HG03521 (cell line): Measurements from ENCODE around the gene NCMAP.
"Not testable (repeated sequence)": the region's sequence is repeated elsewhere in the genome, so short reads cannot be mapped to it uniquely, and the experiment has no call there.

Experiments
- ATAC-seq: cut with Tn5 transposase; IDR thresholded peaks from one replicate; pipeline ENCODE4 v1.9.1; 2021; ENCODE audit warnings: mild to moderate bottlenecking, moderate library complexity; ENCODE audit not compliant: unreplicated experiment

NCMAP gene

DNA sequence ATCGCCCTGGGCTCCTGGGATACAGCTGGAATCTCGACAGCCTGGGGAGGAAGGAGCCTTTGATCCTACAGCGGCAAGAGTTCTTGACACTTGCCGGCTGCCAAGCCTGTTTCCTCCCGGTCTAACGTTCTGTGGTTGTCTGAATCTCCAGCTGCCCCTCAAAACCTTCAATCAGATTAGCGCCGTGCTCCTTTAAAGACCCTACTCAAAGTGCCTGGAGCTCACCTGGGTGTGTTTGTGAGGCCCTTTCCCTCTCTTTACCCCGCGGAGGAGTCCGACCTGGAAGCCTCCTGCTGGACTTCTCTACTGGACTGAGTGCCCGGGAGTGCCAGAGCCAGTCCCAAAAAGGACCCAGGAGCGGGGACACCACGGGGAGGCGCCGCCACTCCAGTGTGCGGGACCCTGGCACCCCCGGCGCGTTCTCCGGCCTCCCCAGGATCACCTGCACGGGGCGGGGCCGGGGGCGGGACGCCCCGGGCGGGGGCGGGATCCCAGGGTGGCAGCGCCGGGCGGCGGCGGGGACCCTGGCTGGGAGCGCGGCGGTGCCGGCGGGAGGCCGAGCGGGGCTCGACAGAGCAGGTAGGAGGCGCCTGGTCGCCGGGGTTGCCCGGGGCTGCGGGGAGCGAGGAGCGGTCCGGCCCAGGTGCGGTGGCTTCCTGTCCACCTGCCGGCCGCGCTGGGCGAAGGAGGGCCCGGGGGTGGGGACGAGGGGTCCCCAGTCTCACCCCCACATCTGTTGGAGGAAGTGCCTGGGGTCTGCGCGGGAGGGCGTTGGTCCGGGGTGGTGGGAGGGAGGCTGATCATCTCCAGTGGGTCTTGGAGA, at the start of gene NCMAP:
Gene NCMAP, plus strand, starts transcription at position 497 of the 823 bp plus-strand sequence. CDS start 39,344 bp downstream, outside the sequence.
- no peak for ATAC-seq

DNA sequence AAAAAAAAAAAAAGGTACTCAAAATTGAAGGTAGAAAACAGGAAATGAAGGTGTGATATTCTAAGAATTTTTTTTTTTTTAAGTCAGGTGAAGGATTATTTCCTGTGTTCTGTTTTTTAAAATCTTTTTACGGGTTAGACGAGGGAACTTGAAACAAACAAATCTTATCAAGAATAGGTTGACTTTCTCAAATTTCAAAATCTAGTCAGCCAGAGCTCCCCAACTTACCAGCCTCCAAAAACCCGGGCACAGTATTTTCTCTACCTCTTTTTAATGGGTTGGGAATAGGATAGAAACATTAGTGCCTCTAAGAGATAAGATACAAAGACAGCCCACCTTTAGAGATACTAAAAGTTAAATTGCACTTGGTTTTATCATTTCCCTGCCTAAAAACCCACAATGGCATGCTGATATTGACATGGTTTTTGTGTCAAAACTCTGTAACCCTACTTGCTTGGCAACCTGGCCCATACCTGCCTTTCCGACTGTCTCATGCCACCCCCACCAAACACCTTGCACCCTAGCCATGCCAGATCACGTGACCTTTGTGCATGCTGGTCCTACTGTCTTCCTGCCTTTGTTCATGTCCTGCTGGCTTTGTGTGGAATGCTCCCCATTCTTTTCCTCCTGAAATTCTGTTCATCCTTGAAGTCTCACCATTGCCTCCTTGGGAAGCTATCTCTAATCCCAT, 49.1 kb upstream of the NCMAP start:
- no peak for ATAC-seq

DNA sequence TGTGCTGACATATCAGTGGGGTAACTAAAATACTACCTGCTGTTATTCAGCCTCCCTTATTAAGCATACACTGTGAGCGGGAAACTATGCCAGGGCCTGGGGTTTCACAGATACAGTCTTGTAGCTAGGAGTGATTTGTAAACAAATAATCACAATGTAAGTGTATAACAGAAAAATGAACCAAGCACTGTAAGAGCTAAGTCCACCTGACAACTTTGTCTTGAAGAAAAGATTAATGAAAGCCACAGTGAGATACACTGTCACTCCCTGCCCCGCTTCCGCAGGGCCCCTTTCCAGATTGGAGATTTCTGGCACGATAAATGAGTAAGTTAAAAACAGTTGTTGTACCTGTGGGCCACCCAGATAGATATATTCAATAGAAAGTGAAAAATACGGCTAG, 48.5 kb upstream of the NCMAP start:
- ATAC-seq = no peak

DNA sequence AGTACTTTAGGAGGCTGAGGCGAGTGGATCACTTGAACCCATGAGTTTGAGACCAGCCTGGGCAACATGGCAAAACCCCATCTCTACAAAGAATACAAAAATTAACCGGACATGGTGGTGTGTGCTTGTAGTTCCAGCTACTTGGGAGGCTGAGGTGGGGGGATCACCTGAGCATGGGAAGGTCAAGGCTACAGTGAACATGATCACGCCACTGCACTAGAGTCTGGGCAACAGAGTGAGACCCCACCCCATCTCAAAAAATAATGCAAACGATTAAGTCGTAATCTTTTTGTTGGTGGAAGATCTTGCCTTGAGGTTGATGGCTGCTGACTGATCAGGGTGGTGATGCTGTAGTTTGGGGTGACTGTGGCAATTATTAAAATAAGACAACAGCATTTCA, 47.0 kb upstream of the NCMAP start:
- ATAC-seq = no peak

- ATAC-seq = no peak
Measured at GRCh38 chr1:24513706-24514105, 42.2 kb upstream of the NCMAP start.

GRCh38 chr1:24514946-24515345, 40.9 kb upstream of the NCMAP start:
- ATAC-seq = no peak

DNA sequence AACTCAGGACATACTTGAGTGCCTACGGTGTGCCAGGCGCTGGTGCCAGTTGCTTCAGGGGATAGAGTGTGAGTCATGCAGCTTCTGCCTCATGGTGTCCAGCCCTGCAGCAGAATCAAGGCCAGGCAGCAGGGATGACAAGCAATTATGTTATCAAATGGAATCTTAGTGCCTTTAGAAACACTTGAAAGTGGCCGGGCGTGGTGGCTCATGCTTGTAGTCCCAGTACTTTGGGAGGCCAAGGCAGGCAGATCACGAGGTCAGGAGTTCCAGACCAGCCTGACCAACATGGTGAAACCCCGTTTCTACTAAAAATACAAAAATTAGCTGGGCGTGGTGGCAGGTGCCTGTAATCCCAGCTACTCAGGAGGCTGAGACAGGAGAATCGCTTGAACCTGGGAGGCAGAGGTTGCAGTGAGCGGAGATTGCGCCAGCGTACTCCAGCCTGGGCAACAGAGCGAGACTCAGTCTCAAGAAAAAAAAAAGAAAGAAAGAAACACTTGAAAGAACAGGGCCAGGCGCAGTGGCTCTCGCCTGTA, 40.1 kb upstream of the NCMAP start:
- ATAC-seq = not testable (repeated sequence)

DNA sequence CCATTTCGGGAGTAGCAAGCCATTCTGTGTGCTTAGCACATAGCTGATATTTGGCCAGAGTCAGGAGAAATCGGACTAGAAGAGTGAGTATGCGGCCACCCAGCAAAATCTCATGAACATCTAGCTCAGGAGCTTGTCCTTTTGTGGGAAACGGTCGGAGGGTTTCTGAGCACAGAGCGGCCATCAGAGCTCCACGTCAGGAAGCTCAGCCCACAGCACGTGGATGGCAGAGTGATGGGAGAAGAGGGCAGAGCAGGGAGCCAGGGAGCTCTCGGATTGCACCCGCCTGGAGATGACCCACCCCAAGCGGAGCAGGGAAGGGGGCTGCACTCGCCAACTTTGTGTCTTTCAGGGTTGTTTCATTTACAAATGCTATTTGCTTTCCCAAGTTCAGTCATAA, 39.4 kb upstream of the NCMAP start:
- no peak for ATAC-seq

- ATAC-seq = no peak
Measured at GRCh38 chr1:24517898-24518297, 38.0 kb upstream of the NCMAP start.

GRCh38 chr1:24520282-24520681, 35.6 kb upstream of the NCMAP start:
- not testable (repeated sequence) for ATAC-seq

DNA sequence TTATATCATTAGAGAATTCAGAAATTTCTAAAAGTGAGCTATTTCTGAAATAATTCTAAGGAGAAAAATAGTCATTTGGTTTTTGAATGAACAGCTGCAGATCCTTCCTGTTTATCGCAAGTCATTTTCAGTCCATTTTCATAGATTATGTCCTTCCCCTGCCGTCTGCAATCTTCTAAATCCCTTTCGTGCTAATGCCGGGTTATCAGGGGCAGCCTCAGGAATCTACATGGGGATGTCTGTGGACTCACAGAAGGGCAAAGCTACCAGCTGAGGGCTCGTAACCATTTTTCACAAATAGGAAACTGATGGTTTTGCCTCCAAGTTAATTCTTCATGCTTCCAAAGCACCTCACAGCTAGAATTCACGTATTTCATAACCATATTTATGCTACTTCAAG, 30.3 kb upstream of the NCMAP start:
- ATAC-seq = no peak

GRCh38 chr1:24526045-24526444, 29.8 kb upstream of the NCMAP start:
- no peak for ATAC-seq

DNA sequence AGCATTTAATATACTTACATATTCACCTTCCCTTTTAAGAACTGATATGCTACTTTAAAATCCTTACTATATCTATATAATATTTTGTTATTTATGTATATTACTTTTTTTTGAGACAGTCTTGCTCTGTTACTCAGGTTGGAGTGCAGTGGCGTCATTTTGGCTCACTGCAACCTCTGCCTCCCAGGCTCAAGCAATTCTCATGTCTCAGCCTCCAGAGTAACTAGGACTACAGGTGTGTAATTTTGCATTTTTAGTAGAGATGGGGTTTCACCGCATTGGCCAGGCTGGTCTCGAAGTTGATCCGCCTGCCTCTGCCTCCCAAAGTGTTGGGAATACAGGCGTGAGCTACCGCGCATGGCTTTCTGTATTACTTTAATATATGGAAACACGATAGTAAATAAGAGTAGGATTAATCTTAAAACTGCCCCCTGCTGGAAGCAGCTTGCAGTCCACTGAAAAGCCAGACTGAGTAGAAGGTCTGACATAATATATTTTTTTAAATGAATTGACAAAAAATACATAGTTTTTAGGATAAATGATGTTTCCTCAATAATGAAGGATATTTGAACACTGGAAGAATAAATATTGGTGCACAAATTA, 28.8 kb upstream of the NCMAP start:
- no peak for ATAC-seq

DNA sequence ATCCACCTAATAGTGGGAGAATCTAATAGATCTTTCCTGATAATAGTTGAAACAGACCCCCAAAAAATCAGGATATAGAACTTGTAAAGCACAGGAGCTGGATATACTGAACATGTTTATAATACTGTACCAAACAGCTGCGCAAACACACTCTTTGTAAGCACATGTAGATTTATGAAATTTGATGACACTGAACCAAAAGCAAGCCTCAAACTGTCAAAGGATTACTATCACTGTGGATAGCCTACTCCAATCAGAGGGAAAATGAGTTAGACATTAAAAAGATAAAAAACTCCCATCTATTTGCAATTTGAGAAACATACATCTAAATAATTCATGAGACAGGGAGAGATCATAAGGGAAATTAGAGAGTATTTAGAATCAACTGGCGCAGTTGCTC, 27.1 kb upstream of the NCMAP start:
- ATAC-seq = no peak

- not testable (repeated sequence) for ATAC-seq
Measured at GRCh38 chr1:24529292-24529691, 26.6 kb upstream of the NCMAP start.

DNA sequence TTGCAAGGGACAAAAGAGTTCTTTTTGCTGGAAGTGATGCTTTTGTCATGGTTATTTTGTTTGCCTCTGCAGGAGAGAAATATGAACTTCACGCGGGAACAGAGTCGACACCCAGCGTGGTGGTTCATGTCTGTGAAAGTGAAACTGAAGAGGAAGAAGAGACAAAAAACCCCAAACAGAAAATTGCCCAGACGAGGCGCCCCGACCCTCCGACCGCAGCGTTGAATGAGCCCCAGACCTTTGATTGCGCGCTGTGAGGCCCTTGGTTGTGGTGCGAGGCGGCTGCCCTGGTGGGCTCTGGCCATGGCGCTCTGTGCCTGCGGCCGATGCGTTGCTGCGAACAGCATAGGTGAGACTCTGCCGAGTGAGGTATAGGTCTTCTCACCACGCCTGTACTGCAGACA, 20.9 kb upstream of the NCMAP start:
- no peak for ATAC-seq

DNA sequence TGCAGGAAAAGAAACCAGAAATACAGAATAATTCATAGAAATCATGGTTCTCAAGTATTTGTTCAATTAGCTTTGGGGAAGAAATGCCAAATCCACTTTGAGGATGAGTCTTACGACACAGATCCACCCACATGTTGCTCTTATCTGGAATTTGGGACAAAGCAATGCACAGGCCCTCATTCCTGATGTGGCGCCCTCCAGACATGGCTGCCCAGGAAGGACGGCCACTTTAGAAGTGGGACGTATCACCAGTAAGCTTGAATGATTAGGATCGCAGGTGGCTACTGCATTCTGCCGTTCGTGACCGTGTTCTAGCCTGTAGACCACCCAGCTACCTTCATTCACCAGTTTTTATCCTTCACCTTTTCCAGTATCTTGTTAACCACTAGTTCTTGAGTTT, 20.1 kb upstream of the NCMAP start:
- ATAC-seq = no peak

GRCh38 chr1:24536391-24536840, 19.5 kb upstream of the NCMAP start:
- ATAC-seq = no peak

DNA sequence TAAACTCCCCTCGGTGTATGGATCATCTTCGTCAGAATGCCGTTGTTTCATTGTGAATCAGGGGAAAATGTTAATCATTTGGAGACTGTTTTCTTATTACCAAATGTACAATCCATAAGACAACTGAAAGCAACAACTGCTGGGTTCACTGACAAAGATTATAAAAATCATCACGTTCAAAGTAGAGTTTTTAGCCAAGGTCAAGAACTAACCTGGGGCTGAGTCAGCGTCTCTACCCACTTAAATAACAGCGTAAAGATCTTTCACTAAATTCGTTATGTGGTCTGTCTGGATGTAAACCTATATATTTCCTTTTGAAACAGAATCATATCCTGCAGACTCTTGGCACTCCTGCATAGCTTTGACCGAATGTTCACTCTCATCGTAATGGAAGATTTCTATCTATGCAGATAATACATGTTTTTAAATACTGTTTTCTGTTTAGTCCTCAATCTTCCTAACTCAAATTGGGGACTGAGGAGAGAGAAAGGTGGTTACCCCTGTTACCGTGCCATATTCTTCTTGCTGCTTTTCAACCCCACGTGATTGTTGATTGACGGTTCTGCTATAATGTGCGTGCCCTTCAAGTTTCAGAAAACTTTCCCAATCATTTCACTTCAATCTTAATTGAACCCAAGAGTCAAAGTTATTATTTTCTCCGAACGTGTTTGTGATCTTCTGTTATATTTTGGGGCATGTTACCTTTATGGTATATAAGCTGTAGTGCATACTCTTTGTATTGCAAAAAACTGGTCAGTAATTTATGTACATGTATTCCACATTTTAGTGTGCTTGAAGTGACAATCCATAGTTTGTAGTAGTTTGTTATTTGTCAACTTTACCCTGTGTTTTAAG, 15.6 kb upstream of the NCMAP start:
- no peak for ATAC-seq

GRCh38 chr1:24540906-24541710, 14.8 kb upstream of the NCMAP start:
- no peak for ATAC-seq
